K562 (cell line): ENCODE measurements around the gene SLC16A12. TPM values are rescaled to one million over a fixed set of nuclear protein-coding genes. Genes with fewer than 3 reads are reported as not detected.

Experiments used
- ATAC-seq: fragments of 200-7000 bp; cut with Tn5 transposase; 3 replicates; pipeline ENCODE4 v1.9.1; 2020; ENCODE audit warnings: moderate library complexity
- BruUV-seq: library from RNA; stranded (reverse); fragments of 400-500 nt; replicated peaks from 2 replicates; lab custom pipeline; 2021; lab: Mats Ljungman, UMichigan
- CTCF ChIA-PET: fragments of 300-600 bp; formaldehyde crosslinking; extraction: SDS; loops from one replicate; lab custom pipeline; 2021; ENCODE audit warnings: low intra/inter-chr PET ratio; lab: Yijun Ruan, JAX
- POLR2A ChIA-PET: fragments of 300-600, 350-650 bp; sonication (Branson Sonifier 250); formaldehyde crosslinking; extraction: SDS; loops from one replicate; lab custom pipeline; 2021; ENCODE audit warnings: antibody characterized with exemption, inconsistent platforms; lab: Yijun Ruan, JAX
- DNase-seq, 4 experiments: peaks; one replicate each; pipeline versions ENCODE4 v3.0.0 to v3.0.0-alpha.2; 2011 to 2018; ENCODE audit warnings: low spot score in 3 of 4, mixed read lengths in 3 of 4; ENCODE audit errors: extremely low read depth in 1 of 4
- FAIRE-seq: peaks from 2 replicates; lab custom pipeline; 2011; peaks lifted over from hg19 to GRCh38; lab: Jason Lieb, UNC
- H2AFZ ChIP-seq: 2 replicates; pipeline ENCODE4 v1.6.0; 2011; ENCODE audit warnings: low read depth, low read length, control low read depth, inconsistent platforms
- H3K27ac ChIP-seq: fragments of 200-600 bp; 3 replicates; pipeline ENCODE4 v1.8.0; 2011; ENCODE audit warnings: low read depth, mild to moderate bottlenecking, control low read depth, inconsistent platforms, low read length, moderate library complexity, mixed read lengths; ENCODE audit errors: extremely low read depth
- H3K27me3 ChIP-seq, 2 experiments: fragments of 300-600 bp in 1 of 2; 2 replicates in 1 of 2; 3 replicates in 1 of 2; pipeline versions ENCODE4 v1.6.0 to v1.8.0; 2011; ENCODE audit warnings: inconsistent platforms in 2 of 2, low read length in 2 of 2, mild to moderate bottlenecking in 1 of 2, mixed read lengths in 1 of 2, moderate library complexity in 1 of 2; ENCODE audit not compliant: control insufficient read depth in 2 of 2, insufficient read depth in 2 of 2
- H3K36me3 ChIP-seq: fragments of 300-600 bp; 3 replicates; pipeline ENCODE4 v1.8.0; 2011; ENCODE audit warnings: mild to moderate bottlenecking, low read length, inconsistent platforms; ENCODE audit not compliant: control insufficient read depth, insufficient read depth
- H3K4me1 ChIP-seq, 2 experiments: fragments of 200-600 bp in 1 of 2; replicated peaks in 1 of 2; 2 replicates in 1 of 2; 3 replicates in 1 of 2; pipeline versions ENCODE4 v1.5.1 to v1.8.0; 2011; ENCODE audit warnings: inconsistent platforms in 2 of 2, low read length in 2 of 2, mild to moderate bottlenecking in 1 of 2, mixed read lengths in 1 of 2, moderate library complexity in 1 of 2; ENCODE audit not compliant: control insufficient read depth in 2 of 2, insufficient read depth in 2 of 2
- H3K4me2 ChIP-seq: 2 replicates; pipeline ENCODE4 v1.6.1; 2011; ENCODE audit warnings: low read length, control low read depth, inconsistent platforms, mixed read lengths; ENCODE audit not compliant: insufficient read depth
- H3K4me3 ChIP-seq: fragments of 200-600 bp; sonication (generic), shearing (Covaris generic); 2 replicates; pipeline ENCODE4 v1.5.1; 2016; ENCODE audit warnings: control low read depth, inconsistent platforms
- H3K79me2 ChIP-seq: fragments of 200-600 bp; 3 replicates; pipeline ENCODE4 v1.8.0; 2011; ENCODE audit warnings: low read length, inconsistent platforms; ENCODE audit not compliant: control insufficient read depth, insufficient read depth
- H3K9ac ChIP-seq, 2 experiments: 2 replicates each; pipeline versions ENCODE4 v1.6.0 to v1.6.1; 2011; ENCODE audit warnings: low read depth in 2 of 2, low read length in 2 of 2, control low read depth in 1 of 2, inconsistent platforms in 1 of 2, mild to moderate bottlenecking in 1 of 2, mixed read lengths in 1 of 2; ENCODE audit not compliant: insufficient read depth in 1 of 2
- H3K9me1 ChIP-seq: one replicate; pipeline ENCODE4 v1.6.0; 2011; ENCODE audit warnings: inconsistent platforms, mild to moderate bottlenecking, low read length, moderate library complexity; ENCODE audit not compliant: control insufficient read depth, insufficient read depth
- H3K9me3 ChIP-seq: replicated peaks from 2 replicates; pipeline ENCODE4 v1.5.1; 2011; ENCODE audit warnings: low read depth, low read length, inconsistent platforms; ENCODE audit not compliant: control insufficient read depth, insufficient read depth
- H4K20me1 ChIP-seq: replicated peaks from 2 replicates; pipeline ENCODE4 v1.6.1; 2011; ENCODE audit warnings: low read length, inconsistent platforms, mixed read lengths; ENCODE audit not compliant: control insufficient read depth, insufficient read depth
- BRD4 ChIP-seq: fragments of 200-600 bp; sonication (generic); IDR thresholded peaks from 2 replicates; pipeline ENCODE4 v1.6.1; 2017; ENCODE audit warnings: inconsistent platforms
- CUX1 ChIP-seq: fragments of 200-800 bp; sonication (Bioruptor generic); IDR thresholded peaks from 2 replicates; pipeline ENCODE4 v1.6.1; 2016; ENCODE audit warnings: missing genetic modification characterization, missing compliant biosample characterization
- FOXP4 ChIP-seq: sonication (generic); formaldehyde crosslinking; IDR thresholded peaks from 2 replicates; pipeline ENCODE4 v1.8.0; 2022; ENCODE audit warnings: mild to moderate bottlenecking, missing genetic modification reagents, borderline replicate concordance
- HLTF ChIP-seq: fragments of 450-650 bp; IDR thresholded peaks from 2 replicates; pipeline ENCODE4 v1.6.1; 2016
- KAT2B ChIP-seq: IDR thresholded peaks from one replicate; pipeline ENCODE4 v1.6.1; 2012; ENCODE audit warnings: low read depth, mild to moderate bottlenecking, control low read depth, inconsistent platforms, low read length, moderate library complexity
- MNT ChIP-seq, 2 experiments: fragments of 450-650 bp; conservative IDR thresholded peaks; 2 replicates each; pipeline ENCODE4 v1.6.1; 2017; ENCODE audit warnings: mild to moderate bottlenecking in 2 of 2, moderate library complexity in 2 of 2
- SMARCB1 ChIP-seq: IDR thresholded peaks from 2 replicates; pipeline ENCODE4 v1.6.1; 2011; ENCODE audit warnings: improper control_type of control experiment, low read depth; ENCODE audit not compliant: insufficient read length
- TAL1 ChIP-seq: fragments of 450-650 bp; IDR thresholded peaks from 2 replicates; pipeline ENCODE4 v1.6.1; 2016; ENCODE audit warnings: mild to moderate bottlenecking
- TCFL5 ChIP-seq: fragments of 250-450 bp; sonication (Bioruptor Pico); conservative IDR thresholded peaks from 2 replicates; pipeline ENCODE4 v1.6.1; 2021; ENCODE audit warnings: mild to moderate bottlenecking, moderate library complexity, matching md5 sums
- TRIM28 ChIP-seq: fragments of 450-650 bp; IDR thresholded peaks from 2 replicates; pipeline ENCODE4 v1.6.1; 2017
- ZNF445 ChIP-seq: fragments of 250-450 bp; sonication (Bioruptor Pico); IDR thresholded peaks from 2 replicates; pipeline ENCODE4 v1.4.0; 2020; ENCODE audit warnings: low read depth, mild to moderate bottlenecking, moderate library complexity
- ZNF512 ChIP-seq: IDR thresholded peaks from 2 replicates; pipeline ENCODE4 v1.6.1; 2016; ENCODE audit warnings: missing genetic modification characterization, missing compliant biosample characterization
- ZSCAN29 ChIP-seq: fragments of 450-650 bp; IDR thresholded peaks from 2 replicates; pipeline ENCODE4 v1.6.1; 2017
- WGBS: fragments of 100-300 bp; shearing (Covaris generic); methylation state at CpG from one replicate; pipeline ENCODE4 v1.1.6; 2016; ENCODE audit warnings: low coverage, mixed read lengths; ENCODE audit not compliant: insufficient coverage; ENCODE audit errors: missing lambda C conversion rate; 5-methylcytosine and 5-hydroxymethylcytosine counted together
- in situ Hi-C: fragments of 300-500 bp; cut with MboI; formaldehyde crosslinking; loops from 4 replicates; pipeline ENCODE4 v1.15.0; 2018; ENCODE audit warnings: inconsistent platforms, mixed read lengths
- intact Hi-C: fragments of 100-400 bp; cut with micrococcal nuclease; formaldehyde crosslinking; loops from 2 replicates; pipeline ENCODE4 v1.14.2; 2022
- polyA plus RNA-seq, 8 experiments: library from polyadenylated mRNA; depleted of rRNA in 4 of 8; stranded (reverse) in 5 of 8; unstranded in 3 of 8; fragments of >200 nt; fragmentation: Nextera tagmentation in 2 of 8; fragmentation: Illumina TruSeq in 1 of 8; extraction: Ambion mirVana in 2 of 8; extraction: Trizol in 1 of 8; gene quantifications; 2 replicates each; pipeline versions ENCODE4 v1.2.1 to v1.2.3, GENCODE V29; 2011 to 2014; ENCODE audit warnings: inconsistent platforms in 1 of 8, missing spikeins in 1 of 8
- total RNA-seq, 7 experiments: library from RNA; depleted of rRNA in 6 of 7; stranded (reverse); fragments of >200 nt in 6 of 7; fragmentation: Illumina TruSeq in 2 of 7; extraction: Trizol in 2 of 7; gene quantifications; 2 replicates each; pipeline versions ENCODE4 v1.2.1 to v1.2.3, GENCODE V29; 2011 to 2021; ENCODE audit warnings: low replicate concordance in 1 of 7
- TF ChIP-seq, protein P1 (sequence below): fragments of 250-450 bp; sonication (Bioruptor Pico); IDR thresholded peaks from 2 replicates; pipeline ENCODE4 v1.9.0; 2021; ENCODE audit warnings: mild to moderate bottlenecking

Gene SLC16A12
- total and polyA plus RNA-seq, 9 of the 15 experiments (the other 6 are each of a cell fraction or from before 2014, with no cell fraction given): not detected

- no peaks in the 10 kb centered on the region for H3K4me1 ChIP-seq
- no peak overlapping the region for H3K4me2 ChIP-seq
- no peak overlapping the region for H3K9ac ChIP-seq
- H4K20me1 ChIP-seq: no peaks in the 10 kb centered on the region
- H3K4me3 ChIP-seq: no peak overlapping the region
- no peak for FAIRE-seq
- H2AFZ ChIP-seq: no peak overlapping the region
- H3K36me3 ChIP-seq: no peaks in the 10 kb centered on the region
- in situ Hi-C loops (no loop called here), intact Hi-C loops (no loop called here)
- no peaks in the 10 kb centered on the region for H3K27me3 ChIP-seq
- no peaks in the 10 kb centered on the region for H3K79me2 ChIP-seq
- no peaks in the 10 kb centered on the region for H3K9me3 ChIP-seq
- ChIA-PET CTCF (no interaction called here), POLR2A (no interaction called here)
- WGBS: 0% methylated on average over 3 of the region's 3 CpGs
- no peak overlapping the region for H3K27ac ChIP-seq
- no TSS peak for BruUV-seq
- no peak for ATAC-seq
- DNase-seq: no peak
- H3K9me1 ChIP-seq: no peaks in the 10 kb centered on the region
- no peak for TF ChIP-seq ZSCAN29
- TF ChIP-seq, protein P1, sequence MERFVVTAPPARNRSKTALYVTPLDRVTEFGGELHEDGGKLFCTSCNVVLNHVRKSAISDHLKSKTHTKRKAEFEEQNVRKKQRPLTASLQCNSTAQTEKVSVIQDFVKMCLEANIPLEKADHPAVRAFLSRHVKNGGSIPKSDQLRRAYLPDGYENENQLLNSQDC (CRISPR knock-in tag): no peak
- TF ChIP-seq TCFL5 (CRISPR knock-in tag): no peak
- no peak for TF ChIP-seq HLTF
- TF ChIP-seq CUX1 (CRISPR knock-in tag): no peak
- no peak for TF ChIP-seq FOXP4
- no peak for TF ChIP-seq ZNF445 (CRISPR knock-in tag)
- no peak for TF ChIP-seq BRD4
- TF ChIP-seq KAT2B: no peak
- no peak for TF ChIP-seq TAL1
- no peak for TF ChIP-seq TRIM28
- TF ChIP-seq SMARCB1: no peak
- TF ChIP-seq ZNF512: no peak
- no peak for TF ChIP-seq MNT (conservative IDR thresholded peaks at IDR 0.05)
Measured at GRCh38 chr10:89482256-89482655, 53.1 kb downstream of the SLC16A12 start.
